CD14-positive monocyte (primary cell): Measurements from ENCODE around the gene MYO16. TPM values are rescaled to one million over a fixed set of nuclear protein-coding genes. Genes with fewer than 3 reads are reported as not detected.

Source experiments
- DNase-seq, 3 donors: peaks; one replicate each; pipeline ENCODE4 v3.0.0-alpha.2; 2011 to 2022
- H2AFZ ChIP-seq: 2 replicates; pipeline ENCODE4 v1.6.0; 2012; ENCODE audit warnings: mild to moderate bottlenecking, low read depth, low read length, inconsistent platforms; ENCODE audit not compliant: insufficient read depth, poor library complexity, severe bottlenecking
- H3K27ac ChIP-seq, 2 donors: 1 replicate in 1 of 2; 2 replicates in 1 of 2; pipeline ENCODE4 v1.5.1; 2012 to 2013; ENCODE audit warnings: low read length in 2 of 2, control low read depth in 1 of 2, inconsistent platforms in 1 of 2, low read depth in 1 of 2, mild to moderate bottlenecking in 1 of 2
- H3K27me3 ChIP-seq, 2 donors: one replicate each; pipeline versions ENCODE4 v1.6.0 to v1.6.1; 2011 to 2013; ENCODE audit warnings: low read length in 2 of 2; ENCODE audit not compliant: control insufficient read depth in 2 of 2, insufficient read depth in 2 of 2
- H3K36me3 ChIP-seq, 2 donors: replicated peaks in 1 of 2; 1 replicate in 1 of 2; 2 replicates in 1 of 2; pipeline versions ENCODE4 v1.5.1 to v1.6.1; 2012 to 2013; ENCODE audit warnings: low read length in 2 of 2, control low read depth in 1 of 2, inconsistent platforms in 1 of 2, mild to moderate bottlenecking in 1 of 2; ENCODE audit not compliant: insufficient read depth in 2 of 2, control insufficient read depth in 1 of 2
- H3K4me1 ChIP-seq, 2 donors: 1 replicate in 1 of 2; 2 replicates in 1 of 2; pipeline versions ENCODE4 v1.5.1 to v1.6.1; 2012 to 2013; ENCODE audit warnings: low read length in 2 of 2, control low read depth in 1 of 2, inconsistent platforms in 1 of 2, mild to moderate bottlenecking in 1 of 2, moderate library complexity in 1 of 2; ENCODE audit not compliant: insufficient read depth in 2 of 2, control insufficient read depth in 1 of 2
- H3K4me2 ChIP-seq: replicated peaks from 2 replicates; pipeline ENCODE3; 2012; ENCODE audit warnings: low read length, moderate library complexity, mild to moderate bottlenecking; ENCODE audit not compliant: poor library complexity, severe bottlenecking; ENCODE audit errors: extremely low read depth
- H3K4me3 ChIP-seq, 3 experiments: fragments of 200-600 bp in 1 of 3; sonication (generic) in 1 of 3; replicated peaks in 1 of 3; 1 replicate in 2 of 3; 2 replicates in 1 of 3; pipeline ENCODE4 v1.5.1; 2011 to 2013; ENCODE audit warnings: low read length in 3 of 3, mild to moderate bottlenecking in 3 of 3, control low read depth in 2 of 3, low read depth in 2 of 3, inconsistent platforms in 1 of 3, moderate library complexity in 1 of 3
- H3K79me2 ChIP-seq: 2 replicates; pipeline ENCODE4 v1.6.0; 2012; ENCODE audit warnings: mild to moderate bottlenecking, control low read depth, inconsistent platforms, low read length, moderate library complexity; ENCODE audit not compliant: insufficient read depth
- H3K9ac ChIP-seq: 2 replicates; pipeline ENCODE4 v1.6.0; 2017; ENCODE audit warnings: low read length, mild to moderate bottlenecking; ENCODE audit not compliant: insufficient read depth, poor library complexity, severe bottlenecking
- H3K9me3 ChIP-seq, 2 donors: replicated peaks in 1 of 2; 1 replicate in 1 of 2; 2 replicates in 1 of 2; pipeline versions ENCODE4 v1.5.1 to v1.6.1; 2012 to 2013; ENCODE audit warnings: low read length in 2 of 2, control low read depth in 1 of 2; ENCODE audit not compliant: control insufficient read depth in 1 of 2, insufficient read depth in 1 of 2
- H4K20me1 ChIP-seq: 2 replicates; pipeline ENCODE4 v1.6.0; 2012; ENCODE audit warnings: mild to moderate bottlenecking, low read length, control low read depth, moderate library complexity; ENCODE audit not compliant: insufficient read depth
- H3K27ac Mint-ChIP-seq, 7 donors: one replicate each; pipeline ENCODE4 v1.8.0; 2020; ENCODE audit warnings: mild to moderate bottlenecking in 7 of 7, mixed read lengths in 7 of 7, moderate library complexity in 6 of 7, inconsistent platforms in 2 of 7
- H3K27me3 Mint-ChIP-seq, 3 donors: one replicate each; pipeline ENCODE4 v1.8.0; 2021 to 2022; ENCODE audit warnings: low read depth in 3 of 3, mild to moderate bottlenecking in 3 of 3, mixed read lengths in 3 of 3, moderate library complexity in 3 of 3, inconsistent platforms in 1 of 3
- H3K36me3 Mint-ChIP-seq, 2 donors: one replicate each; pipeline ENCODE4 v1.8.0; 2020; ENCODE audit warnings: mixed read lengths in 2 of 2, inconsistent platforms in 1 of 2, mild to moderate bottlenecking in 1 of 2
- H3K4me1 Mint-ChIP-seq: one replicate; pipeline ENCODE4 v1.8.0; 2020; ENCODE audit warnings: mild to moderate bottlenecking, mixed read lengths
- H3K4me3 Mint-ChIP-seq, 2 donors: one replicate each; pipeline ENCODE4 v1.8.0; 2020; ENCODE audit warnings: mild to moderate bottlenecking in 2 of 2, mixed read lengths in 2 of 2, moderate library complexity in 1 of 2
- H3K9me3 Mint-ChIP-seq, 7 donors: one replicate each; pipeline ENCODE4 v1.8.0; 2020 to 2022; ENCODE audit warnings: mixed read lengths in 7 of 7, mild to moderate bottlenecking in 6 of 7, moderate library complexity in 6 of 7, inconsistent platforms in 2 of 7
- WGBS: methylation state at CpG from one replicate; pipeline ENCODE4 v1.1.5; 2013; ENCODE audit warnings: missing lambda C conversion rate; ENCODE audit not compliant: insufficient coverage; 5-methylcytosine and 5-hydroxymethylcytosine counted together
- intact Hi-C, 2 donors: fragments of 100-400 bp; cut with micrococcal nuclease; formaldehyde crosslinking; loops; one replicate each; pipeline versions ENCODE4 v1.15.0 to v1.15.1; 2023
- polyA plus RNA-seq, 3 donors: library from polyadenylated mRNA; depleted of rRNA in 1 of 3; unstranded in 2 of 3; stranded (reverse) in 1 of 3; fragments of 300-500 nt in 2 of 3; fragments of >200 nt in 1 of 3; fragmentation: Illumina TruSeq in 2 of 3; gene quantifications; 1 replicate in 2 of 3; 2 replicates in 1 of 3; pipeline ENCODE4 v1.2.3, GENCODE V29; 2012 to 2021
- TF ChIP-seq, protein P1 (sequence below): fragments of 200-600 bp; IDR thresholded peaks from one replicate; pipeline ENCODE4 v1.8.0; 2022; ENCODE audit warnings: antibody characterized with exemption, mild to moderate bottlenecking

MYO16 gene
- polyA plus RNA-seq, 3 donors = not detected

DNA sequence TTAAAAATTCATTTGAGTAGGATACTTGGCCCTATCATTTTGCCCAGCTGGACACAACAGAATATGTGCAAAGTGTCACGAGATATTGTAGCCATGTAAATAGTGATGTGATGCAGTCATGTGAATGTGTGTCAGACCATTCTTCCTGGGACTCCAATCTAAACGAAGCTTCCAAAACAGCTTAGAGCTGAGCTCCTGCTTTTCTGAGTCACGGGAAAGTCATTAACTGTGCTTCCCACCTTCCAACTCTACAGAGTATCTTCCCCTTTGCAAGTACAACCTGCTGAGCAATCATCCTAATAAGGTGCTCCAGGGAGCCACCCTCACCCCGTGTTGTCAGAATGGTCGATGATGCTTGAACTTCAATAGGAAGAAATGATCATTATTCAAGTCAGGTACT, 294.7 kb downstream of the MYO16 start:
- Mint-ChIP-seq H3K27me3 (peaks cover 0 to 2% (median 1%) of the 10 kb centered on the region in 3 donors), H3K9me3 (peaks cover 0 to 5% (median 0%) of the 10 kb centered on the region in 7 donors), H3K27ac (no peak overlapping the region), H3K4me3 (no peak overlapping the region), H3K4me1 (no peaks in the 10 kb centered on the region), H3K36me3 (no peaks in the 10 kb centered on the region)
- 94% methylated on average over 3 of the region's 5 CpGs for WGBS
- Histone ChIP-seq H3K4me3 (no peak overlapping the region), H3K9ac (no peak overlapping the region), H3K4me1 (no peaks in the 10 kb centered on the region), H2AFZ (no peak overlapping the region), H3K79me2 (no peaks in the 10 kb centered on the region), H3K4me2 (no peak overlapping the region), H3K27ac (no peak overlapping the region), H3K27me3 (no peaks in the 10 kb centered on the region), H3K9me3 (no peaks in the 10 kb centered on the region), H4K20me1 (no peaks in the 10 kb centered on the region), H3K36me3 (no peaks in the 10 kb centered on the region)
- intact Hi-C loops = no loop called here
- TF ChIP-seq, protein P1, sequence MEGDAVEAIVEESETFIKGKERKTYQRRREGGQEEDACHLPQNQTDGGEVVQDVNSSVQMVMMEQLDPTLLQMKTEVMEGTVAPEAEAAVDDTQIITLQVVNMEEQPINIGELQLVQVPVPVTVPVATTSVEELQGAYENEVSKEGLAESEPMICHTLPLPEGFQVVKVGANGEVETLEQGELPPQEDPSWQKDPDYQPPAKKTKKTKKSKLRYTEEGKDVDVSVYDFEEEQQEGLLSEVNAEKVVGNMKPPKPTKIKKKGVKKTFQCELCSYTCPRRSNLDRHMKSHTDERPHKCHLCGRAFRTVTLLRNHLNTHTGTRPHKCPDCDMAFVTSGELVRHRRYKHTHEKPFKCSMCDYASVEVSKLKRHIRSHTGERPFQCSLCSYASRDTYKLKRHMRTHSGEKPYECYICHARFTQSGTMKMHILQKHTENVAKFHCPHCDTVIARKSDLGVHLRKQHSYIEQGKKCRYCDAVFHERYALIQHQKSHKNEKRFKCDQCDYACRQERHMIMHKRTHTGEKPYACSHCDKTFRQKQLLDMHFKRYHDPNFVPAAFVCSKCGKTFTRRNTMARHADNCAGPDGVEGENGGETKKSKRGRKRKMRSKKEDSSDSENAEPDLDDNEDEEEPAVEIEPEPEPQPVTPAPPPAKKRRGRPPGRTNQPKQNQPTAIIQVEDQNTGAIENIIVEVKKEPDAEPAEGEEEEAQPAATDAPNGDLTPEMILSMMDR = no peak
- DNase-seq = peak in 1 of 3 donors; percentile 30

DNA sequence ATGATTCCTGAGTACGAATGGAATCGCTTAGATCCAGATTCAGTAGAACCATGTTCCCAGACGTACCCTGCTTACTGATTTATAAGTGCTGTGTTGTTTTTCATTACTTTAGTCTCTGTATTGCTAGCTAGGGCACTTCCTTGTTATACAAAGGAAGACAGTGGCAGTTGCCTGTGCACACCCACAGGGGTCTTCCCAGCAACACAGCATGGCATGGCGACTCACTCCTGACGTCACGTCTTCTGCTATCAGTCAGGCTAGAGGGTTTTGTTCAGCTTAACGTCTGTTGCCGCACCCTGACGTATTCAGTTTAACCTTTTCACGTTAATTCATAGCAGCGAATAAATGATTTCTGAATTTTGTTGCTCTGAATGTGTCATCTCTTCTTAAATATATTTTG, 295.1 kb downstream of the MYO16 start:
- intact Hi-C loops = no loop called here
- Histone ChIP-seq H4K20me1 (no peaks in the 10 kb centered on the region), H3K36me3 (no peaks in the 10 kb centered on the region), H3K9ac (no peak overlapping the region), H3K4me1 (no peaks in the 10 kb centered on the region), H3K9me3 (no peaks in the 10 kb centered on the region), H3K79me2 (no peaks in the 10 kb centered on the region), H3K4me3 (no peak overlapping the region), H2AFZ (no peak overlapping the region), H3K4me2 (no peak overlapping the region), H3K27me3 (no peaks in the 10 kb centered on the region), H3K27ac (no peak overlapping the region)
- Mint-ChIP-seq H3K27ac (no peak overlapping the region), H3K4me3 (no peak overlapping the region), H3K9me3 (peaks cover 0 to 5% (median 0%) of the 10 kb centered on the region in 7 donors), H3K27me3 (peaks cover 0 to 4% (median 1%) of the 10 kb centered on the region in 3 donors), H3K36me3 (no peaks in the 10 kb centered on the region), H3K4me1 (no peaks in the 10 kb centered on the region)
- 95% methylated on average over 9 of the region's 11 CpGs for WGBS
- peak in 1 of 3 donors; percentile 18 for DNase-seq
- TF ChIP-seq, protein P1 = no peak
